Raji (cell line): ENCODE data around the gene CPLX1.

Source experiments
- POLR2A ChIP-seq: IDR thresholded peaks from 2 replicates; pipeline ENCODE4 v1.6.1; 2011; ENCODE audit warnings: low read depth, low read length, control low read depth; ENCODE audit not compliant: insufficient read depth

The CPLX1 gene

DNA sequence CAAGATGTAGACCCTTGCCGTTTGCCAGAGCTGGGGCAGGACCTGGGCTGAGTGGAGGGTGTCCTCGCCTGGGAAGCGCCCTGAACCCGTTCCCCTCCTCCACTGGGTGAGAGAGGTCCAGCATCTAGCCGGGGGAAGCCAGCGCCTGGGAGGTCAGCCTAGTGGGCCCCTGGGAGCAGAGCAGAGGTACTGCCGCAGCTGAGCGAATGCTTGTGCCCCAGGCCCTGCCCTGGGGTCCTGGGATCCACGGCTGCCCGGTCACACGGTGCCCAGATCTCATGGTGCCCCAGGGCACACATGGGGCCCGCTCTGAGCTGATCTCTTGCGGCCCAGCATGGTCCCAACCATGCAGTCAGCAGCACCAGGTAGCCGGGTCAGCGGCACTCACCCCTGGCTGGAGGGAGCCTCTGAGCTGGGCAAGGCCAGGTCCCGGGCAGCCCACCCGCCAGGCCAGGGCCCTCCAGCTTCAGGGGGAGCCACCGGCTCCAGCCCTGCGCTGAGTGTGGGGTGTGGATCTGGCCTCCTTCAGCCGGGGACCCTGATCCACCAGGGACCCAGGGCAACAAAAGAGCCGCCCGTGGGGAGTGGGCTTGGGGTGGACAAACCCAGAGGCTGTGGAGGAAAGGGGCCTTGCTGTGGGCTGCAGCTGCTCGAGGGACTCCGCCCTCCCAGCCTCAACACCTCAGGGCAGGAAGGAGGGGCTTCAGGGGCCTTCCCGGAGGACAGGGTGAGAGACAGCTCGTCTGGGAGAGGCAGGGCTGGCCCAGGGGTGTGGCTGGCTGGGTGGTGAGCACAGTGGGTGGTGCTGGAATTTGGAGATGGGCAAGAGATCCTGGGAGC is 4.1 kb upstream of the CPLX1 start:
- no peak for TF ChIP-seq POLR2A

DNA sequence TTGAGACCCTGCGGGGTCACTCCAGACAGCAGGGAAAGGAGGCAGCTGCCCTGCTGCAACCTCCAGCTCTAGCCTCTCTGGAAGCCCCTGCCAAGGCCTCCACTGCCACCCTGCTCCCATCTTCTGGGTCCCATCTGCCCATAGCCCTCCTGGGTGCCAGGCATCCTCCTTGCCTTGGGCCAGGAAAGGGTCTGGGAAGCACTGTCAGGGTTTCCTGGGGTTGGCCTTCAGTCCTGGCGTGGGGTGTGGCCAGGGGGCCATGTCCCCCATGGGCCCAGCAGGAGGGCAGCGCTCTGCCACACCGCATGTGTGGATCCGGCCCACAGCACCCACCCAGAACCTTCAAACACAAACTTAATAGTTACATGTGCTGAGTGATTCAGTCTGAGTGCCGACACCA is 3.4 kb upstream of the CPLX1 start:
- TF ChIP-seq POLR2A = no peak

DNA sequence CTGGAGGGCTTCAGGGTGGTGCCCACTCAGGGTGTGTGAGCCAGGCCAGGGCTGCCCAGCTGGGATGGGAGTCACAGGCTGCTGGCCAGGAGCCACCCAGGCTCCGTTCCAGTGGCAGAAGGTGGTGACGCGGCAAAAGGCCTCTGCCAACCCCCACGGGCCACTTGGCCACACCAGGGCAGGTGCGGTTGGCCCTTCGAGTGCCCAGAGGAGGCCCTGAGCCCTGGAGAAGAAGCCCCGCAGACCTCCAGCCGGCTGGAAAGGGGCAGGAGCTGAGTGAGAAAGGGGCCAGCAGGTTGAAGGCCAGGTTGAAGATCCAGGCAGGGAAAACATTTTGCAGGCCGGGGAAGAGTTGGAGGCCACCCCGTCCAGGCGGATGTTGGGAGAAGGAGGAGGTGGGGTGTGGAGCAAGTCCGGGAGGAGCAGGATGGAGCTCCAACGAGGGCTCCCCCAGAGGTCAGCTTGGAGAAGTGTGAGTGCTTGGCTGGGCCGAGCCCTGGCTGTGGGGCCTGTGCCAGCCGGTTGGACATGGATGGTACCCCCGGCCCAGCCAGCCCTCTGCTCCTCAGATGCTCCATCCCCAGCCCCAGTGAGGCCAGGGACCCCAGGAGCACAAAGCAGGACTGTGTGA is 2.8 kb upstream of the CPLX1 start:
- TF ChIP-seq POLR2A = no peak

DNA sequence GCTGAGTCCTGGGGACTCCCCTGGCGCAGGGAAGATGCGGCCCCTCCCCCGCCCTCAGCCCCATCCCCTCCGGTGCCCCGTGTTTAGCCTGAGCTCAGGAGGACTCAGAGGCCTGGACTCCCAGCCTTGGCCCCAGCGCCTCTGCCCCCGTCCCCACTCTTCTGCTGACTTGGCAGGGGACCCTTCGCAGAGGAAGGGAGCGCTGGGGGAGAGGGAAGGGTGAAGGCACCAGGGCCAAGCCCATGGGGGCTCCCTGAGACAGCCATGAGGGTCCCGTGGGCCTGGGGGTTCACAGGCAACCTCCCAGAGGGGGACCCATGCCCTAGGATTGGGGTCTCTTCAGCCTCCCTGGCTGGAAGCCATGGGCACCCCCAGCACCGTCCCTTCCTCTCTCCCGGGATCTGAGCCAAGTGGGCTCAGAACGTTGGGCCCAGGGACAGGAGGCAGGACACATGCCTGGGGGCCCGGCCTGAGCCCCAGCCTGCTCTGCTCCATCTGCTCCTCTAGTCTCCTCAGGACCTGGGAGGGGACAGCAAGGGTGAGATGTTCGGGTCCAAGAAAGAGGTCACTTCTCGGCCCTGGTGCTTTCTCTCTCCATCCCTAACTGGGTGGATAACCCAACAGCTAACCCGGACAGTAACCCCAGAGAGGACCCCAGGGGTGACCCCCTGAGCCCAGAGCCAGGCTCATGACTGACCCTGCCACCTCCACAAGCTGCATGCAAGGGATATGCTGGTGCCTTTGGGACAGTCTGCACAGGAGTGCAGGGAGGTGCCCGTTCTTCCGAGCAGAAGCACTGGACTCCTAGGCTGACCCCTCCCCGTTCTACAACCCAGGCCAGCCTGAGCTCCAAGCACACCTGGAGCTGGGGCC is 1.5 kb upstream of the CPLX1 start:
- TF ChIP-seq POLR2A = no peak

DNA sequence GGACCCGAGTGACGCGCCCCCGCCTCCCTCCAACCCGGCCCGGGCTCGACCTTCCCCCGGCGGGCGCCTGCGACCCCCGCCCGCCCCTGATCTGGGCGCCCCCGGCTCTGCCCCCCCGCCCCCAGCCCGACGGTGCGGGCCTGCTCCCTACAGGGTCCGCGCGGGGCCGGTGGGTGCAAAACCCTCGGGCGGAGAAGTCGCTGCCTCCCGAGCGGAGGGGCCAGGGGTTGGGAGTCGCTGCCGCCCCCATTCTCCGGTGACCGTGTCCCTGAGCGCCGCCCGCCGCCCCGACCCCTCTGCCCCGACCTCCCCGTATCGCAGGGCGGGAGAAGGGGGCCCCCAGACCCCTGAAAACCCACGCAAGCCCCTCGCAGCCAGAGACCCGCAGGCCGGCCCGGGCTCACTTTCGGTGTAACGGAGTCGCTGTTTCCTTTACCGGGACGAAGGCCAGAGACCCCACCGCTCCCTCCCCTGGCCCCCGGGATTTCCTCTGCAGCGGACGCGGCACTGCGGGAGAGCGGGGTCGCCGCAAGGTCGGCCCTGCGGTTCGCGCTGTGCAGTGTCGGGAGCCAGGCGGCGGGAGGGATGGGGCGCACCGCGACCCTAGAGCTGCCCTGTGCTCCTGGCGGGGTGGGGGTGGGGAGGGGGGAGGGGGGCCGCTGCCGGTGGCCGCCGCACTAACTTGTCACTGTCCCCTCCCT is 729 bp upstream of the CPLX1 start:
- no peak for TF ChIP-seq POLR2A

DNA sequence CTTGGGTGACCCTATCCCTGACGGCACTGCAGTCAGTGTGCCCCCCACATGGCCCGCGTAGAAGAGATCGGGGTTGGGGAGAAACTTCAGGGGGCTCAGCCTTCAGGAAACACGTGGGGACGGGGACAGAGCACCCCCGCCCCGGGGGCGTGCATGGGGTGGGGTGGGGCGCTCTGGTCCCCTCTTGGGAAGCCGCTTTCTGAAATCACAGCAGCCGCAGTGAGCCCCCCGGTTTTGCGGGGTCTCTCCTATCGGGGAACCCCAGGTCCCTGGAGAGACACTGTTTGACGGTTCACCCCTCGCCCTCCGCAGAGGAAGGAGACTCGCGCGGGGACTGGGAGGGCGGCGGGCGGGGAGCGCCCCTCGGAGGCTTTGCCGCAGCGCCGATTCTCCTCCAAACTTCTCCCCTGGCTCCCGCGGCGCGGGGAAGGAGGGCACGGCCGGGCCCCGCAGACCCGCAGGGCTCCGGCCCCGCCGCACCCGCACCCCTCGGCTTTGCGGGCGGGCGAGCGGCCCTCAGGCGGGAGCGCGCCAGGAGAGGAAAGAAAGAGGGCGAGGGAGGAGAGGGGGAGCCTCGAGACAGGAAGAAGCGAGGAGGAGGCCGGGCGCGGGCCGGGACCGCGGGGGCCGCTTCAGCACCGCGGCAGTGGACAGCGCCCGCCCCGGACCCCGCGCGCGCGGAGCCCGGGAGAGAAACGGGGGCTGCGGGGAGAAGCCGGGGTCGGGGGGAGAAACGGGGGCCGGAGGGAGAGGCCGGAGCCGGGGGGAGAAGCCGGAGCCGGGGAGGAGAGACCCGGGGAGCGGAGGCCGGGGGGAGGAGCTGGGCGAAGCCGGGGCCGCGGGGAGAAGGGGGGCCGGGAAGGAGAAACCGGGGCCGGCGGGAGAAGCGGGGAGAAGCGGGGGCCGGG is 612 bp downstream of the CPLX1 start:
- no peak for TF ChIP-seq POLR2A

DNA sequence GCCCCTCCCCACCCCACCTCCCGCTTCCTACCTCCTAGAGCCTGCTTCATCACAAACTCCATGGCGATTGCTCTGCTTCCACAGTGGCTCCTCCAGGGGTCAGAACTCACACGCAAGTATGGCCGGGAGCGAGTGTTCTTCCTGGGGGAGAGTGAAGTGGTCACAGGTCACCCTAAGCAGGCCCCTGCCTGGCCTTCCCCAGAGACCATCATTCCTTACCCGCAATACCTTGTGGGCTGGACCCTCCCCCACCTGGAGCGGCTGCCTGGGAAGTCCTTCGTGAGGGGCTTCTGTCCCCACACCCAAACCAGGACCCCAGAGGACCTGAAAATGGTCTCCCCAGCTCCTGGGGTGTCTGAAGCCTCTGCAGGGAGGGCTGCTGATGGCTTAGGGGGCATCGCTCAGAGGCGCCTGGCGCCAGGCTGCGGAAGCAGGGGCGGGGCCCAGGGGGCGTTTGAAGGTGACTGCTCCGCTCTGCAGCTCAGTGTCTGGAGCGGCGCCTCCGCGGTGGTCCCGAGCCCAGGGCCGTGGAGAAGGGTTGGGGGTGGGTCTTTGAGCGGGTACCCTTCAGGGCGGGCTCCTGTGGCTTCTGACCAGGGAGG is 1.4 kb downstream of the CPLX1 start:
- no peak for TF ChIP-seq POLR2A

DNA sequence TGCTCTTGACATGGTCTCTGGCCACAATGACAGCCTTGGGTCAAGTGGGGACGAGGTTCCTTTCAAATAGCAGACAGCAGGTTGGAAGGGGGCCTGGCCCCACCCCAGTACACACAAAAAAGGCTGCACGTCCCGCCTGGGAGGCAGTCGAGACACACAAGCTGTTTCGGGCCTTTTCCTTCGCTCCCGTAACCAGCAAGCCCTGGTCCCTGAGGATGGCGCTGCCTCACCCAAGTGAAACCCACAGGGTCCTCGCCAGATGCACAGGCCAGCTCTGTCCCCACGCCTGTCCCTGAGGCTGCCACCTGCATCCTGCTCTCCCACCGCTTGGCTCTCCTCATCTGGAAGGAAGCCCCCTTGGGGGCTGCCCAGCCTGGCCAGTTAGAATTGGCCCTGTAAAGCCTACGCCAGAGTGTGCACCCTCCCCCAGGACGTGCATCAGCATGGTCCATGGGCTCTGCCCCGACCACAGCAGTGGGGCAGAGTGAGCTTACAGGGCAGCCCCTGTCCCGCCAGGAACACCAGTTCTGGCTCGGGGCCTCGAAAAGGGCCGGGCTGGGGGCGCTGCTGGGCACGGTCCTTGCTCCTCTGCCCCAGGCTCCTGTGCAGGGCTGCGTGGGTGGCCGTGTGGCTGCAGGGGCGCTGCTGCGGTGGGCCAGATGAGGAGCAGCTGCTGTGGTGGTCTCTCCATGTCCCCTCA is 2.0 kb downstream of the CPLX1 start:
- TF ChIP-seq POLR2A = no peak

DNA sequence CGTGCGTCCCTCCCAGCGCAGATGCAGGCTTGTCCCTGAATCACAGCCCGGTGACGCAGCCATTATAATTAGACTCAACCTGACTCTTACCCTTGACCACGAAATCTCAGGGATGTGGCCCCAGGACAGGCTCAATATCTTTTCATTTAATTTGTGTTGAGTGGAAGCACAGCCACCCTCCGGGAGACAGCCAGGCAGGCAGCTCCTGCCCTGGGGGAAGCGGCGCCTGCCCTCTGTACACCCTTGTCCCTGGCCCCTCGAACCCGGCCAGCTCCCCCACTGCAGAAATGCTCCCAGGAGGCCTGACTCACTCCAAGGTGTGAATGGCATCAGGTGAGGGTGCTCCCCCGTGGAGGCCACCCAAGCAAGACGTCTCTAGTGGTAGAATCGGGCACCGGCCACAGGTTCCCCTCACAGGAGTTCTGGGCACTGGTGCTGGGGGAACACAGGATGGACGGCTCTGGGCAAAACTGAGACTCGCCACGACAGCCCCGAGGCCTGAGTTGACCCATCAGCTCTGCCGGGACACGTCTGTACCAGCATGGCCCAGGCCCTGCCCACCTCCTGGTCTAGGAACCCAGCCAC is 2.7 kb downstream of the CPLX1 start:
- TF ChIP-seq POLR2A = no peak

DNA sequence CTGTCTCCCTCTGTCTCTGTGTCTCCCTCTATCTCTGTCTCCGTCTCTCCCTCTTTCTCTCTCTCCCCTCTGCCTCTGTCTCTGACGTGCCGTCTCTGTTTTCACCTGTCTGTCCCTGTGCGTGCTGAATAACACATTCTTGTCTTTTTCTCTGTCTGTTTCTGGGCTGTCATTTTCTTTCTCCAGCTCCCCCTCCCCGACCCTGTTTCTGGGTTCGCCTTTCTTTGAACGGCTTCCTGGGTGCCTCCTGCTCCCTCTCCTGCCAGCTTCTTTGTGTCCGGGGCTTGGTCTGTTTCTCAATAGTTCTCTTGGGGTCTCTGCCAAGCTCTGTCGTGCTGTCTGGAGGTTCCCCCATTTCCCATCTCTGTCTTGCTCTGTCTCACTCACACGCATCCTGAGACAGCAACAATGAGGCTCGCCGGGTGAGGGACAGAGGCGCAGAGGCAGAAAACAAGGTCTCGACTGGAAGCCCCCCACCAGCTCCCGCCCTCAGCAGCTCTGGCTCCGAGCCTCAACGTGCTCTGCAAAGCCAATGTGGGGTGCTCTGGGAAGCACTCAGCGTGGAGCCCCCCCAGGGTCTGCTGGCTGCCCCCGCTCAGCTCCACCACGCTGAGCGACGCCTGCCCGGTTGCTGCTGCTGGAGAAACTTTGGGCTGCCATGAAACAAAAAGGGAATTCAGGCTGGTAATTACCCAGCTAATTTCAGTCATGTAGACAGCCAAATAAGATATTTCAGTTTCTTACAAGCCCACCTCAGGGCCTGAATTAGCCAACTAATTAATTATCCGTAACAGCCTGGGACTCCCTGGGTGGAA is 3.4 kb downstream of the CPLX1 start:
- no peak for TF ChIP-seq POLR2A

DNA sequence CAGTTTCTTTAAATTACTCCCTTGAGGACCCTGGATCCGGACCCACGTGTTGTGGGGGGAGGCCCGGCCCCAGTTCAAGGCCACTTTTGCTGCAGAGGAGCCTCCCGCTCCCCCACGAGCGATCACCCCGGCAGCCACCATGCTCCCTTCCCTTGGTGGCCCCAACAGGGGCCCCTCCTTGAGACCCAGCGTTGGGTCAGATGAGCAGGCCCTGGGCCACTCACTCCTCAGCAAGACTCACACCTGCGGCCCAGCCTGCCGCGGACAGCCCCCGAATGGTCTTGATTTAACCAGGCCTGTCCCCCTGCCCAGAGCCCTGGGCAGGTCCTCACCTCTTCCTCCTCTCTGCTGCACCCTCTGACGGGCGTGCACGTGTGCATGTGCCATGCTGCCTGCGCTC is 4.3 kb downstream of the CPLX1 start:
- TF ChIP-seq POLR2A = no peak

DNA sequence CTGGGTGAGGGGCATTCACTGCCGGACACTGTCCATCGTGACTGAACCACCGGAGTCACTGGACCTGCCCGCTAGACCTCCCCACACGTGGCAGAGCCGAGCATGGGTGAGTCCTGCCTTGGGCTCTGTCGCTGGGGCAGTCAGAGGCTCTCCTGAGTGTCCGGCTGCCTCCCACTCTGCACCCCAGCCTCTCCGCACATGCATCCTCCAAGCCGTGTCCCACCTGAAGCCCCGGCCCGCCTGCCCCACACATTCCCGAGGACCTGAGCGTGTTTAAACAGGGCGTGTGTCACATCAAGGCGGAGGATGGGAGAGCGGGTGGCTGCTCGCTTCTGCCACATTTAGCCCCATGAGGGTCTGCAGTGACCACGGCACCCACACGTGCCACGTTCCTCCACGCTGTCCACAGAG is 4.7 kb downstream of the CPLX1 start:
- TF ChIP-seq POLR2A = no peak
